Parathyroid adenoma (tissue), 2 donors: ENCODE data around the gene DMD.

Experiments used
- H2AFZ ChIP-seq: fragments of 300-600 bp; sonication (generic); one replicate; pipeline ENCODE4 v1.7.0; 2017; ENCODE audit warnings: antibody characterized with exemption, mild to moderate bottlenecking
- H3K27ac ChIP-seq: fragments of 300-600 bp; sonication (generic); one replicate; pipeline ENCODE4 v1.7.0; 2017
- H3K27me3 ChIP-seq: fragments of 300-600 bp; sonication (generic); one replicate; pipeline ENCODE4 v1.7.0; 2017; ENCODE audit warnings: low read length; ENCODE audit not compliant: control insufficient read depth, insufficient read depth
- H3K36me3 ChIP-seq: fragments of 300-600 bp; sonication (generic); one replicate; pipeline ENCODE4 v1.7.0; 2017; ENCODE audit warnings: low read length; ENCODE audit not compliant: control insufficient read depth, insufficient read depth
- H3K4me1 ChIP-seq: fragments of 300-600 bp; sonication (generic); one replicate; pipeline ENCODE4 v1.7.0; 2017; ENCODE audit warnings: control low read depth
- H3K4me2 ChIP-seq: fragments of 300-600 bp; sonication (generic); one replicate; pipeline ENCODE4 v1.7.0; 2017; ENCODE audit warnings: low read length
- H3K4me3 ChIP-seq: fragments of 300-600 bp; sonication (generic); one replicate; pipeline ENCODE4 v1.7.0; 2017; ENCODE audit warnings: low read depth, low read length
- H3K79me2 ChIP-seq: fragments of 300-600 bp; sonication (generic); one replicate; pipeline ENCODE4 v1.7.0; 2017; ENCODE audit warnings: control low read depth
- H3K9ac ChIP-seq: fragments of 300-600 bp; sonication (generic); one replicate; pipeline ENCODE4 v1.7.0; 2017; ENCODE audit warnings: mild to moderate bottlenecking
- H3K9me3 ChIP-seq: fragments of 300-600 bp; sonication (generic); one replicate; pipeline ENCODE4 v1.7.0; 2017; ENCODE audit warnings: low read length; ENCODE audit not compliant: control insufficient read depth
- CTCF ChIP-seq: fragments of 300-600 bp; sonication (generic); IDR thresholded peaks from one replicate; pipeline ENCODE4 v1.7.0; 2017; ENCODE audit warnings: antibody characterized with exemption, mild to moderate bottlenecking
- donor health status: primary hyperparathyroidism.

The DMD gene

GRCh38 chrX:31132821-31133241, 2078.5 kb downstream of the DMD start:
- no peak overlapping the region for H3K4me3 ChIP-seq
- TF ChIP-seq CTCF = no peak
- no peaks in the 10 kb centered on the region for H3K36me3 ChIP-seq
- no peaks in the 10 kb centered on the region for H3K4me1 ChIP-seq
- H3K79me2 ChIP-seq = no peaks in the 10 kb centered on the region
- no peak overlapping the region for H3K9ac ChIP-seq
- H3K9me3 ChIP-seq = no peaks in the 10 kb centered on the region
- H2AFZ ChIP-seq = no peak overlapping the region
- no peak overlapping the region for H3K27ac ChIP-seq
- H3K4me2 ChIP-seq = no peak overlapping the region
- H3K27me3 ChIP-seq = no peaks in the 10 kb centered on the region

- Histone ChIP-seq H3K4me2 (no peak overlapping the region), H3K27ac (no peak overlapping the region), H3K4me3 (no peak overlapping the region), H2AFZ (no peak overlapping the region), H3K9me3 (no peaks in the 10 kb centered on the region), H3K27me3 (no peaks in the 10 kb centered on the region), H3K36me3 (no peaks in the 10 kb centered on the region), H3K4me1 (no peaks in the 10 kb centered on the region), H3K9ac (no peak overlapping the region), H3K79me2 (no peaks in the 10 kb centered on the region)
- TF ChIP-seq CTCF = no peak
Observed at GRCh38 chrX:31130457-31131220, 2080.7 kb downstream of the DMD start.

GRCh38 chrX:31128855-31129254, 2082.5 kb downstream of the DMD start:
- TF ChIP-seq CTCF = no peak
- Histone ChIP-seq H3K27me3 (no peaks in the 10 kb centered on the region), H3K4me1 (no peaks in the 10 kb centered on the region), H3K4me3 (no peak overlapping the region), H3K4me2 (no peak overlapping the region), H3K9ac (no peak overlapping the region), H3K79me2 (no peaks in the 10 kb centered on the region), H3K9me3 (no peaks in the 10 kb centered on the region), H2AFZ (no peak overlapping the region), H3K27ac (no peak overlapping the region), H3K36me3 (no peaks in the 10 kb centered on the region)

- Histone ChIP-seq H3K9ac (no peak overlapping the region), H3K27ac (no peak overlapping the region), H3K4me3 (no peak overlapping the region), H2AFZ (no peak overlapping the region), H3K9me3 (no peaks in the 10 kb centered on the region), H3K4me1 (no peaks in the 10 kb centered on the region), H3K79me2 (no peaks in the 10 kb centered on the region), H3K4me2 (no peak overlapping the region), H3K27me3 (no peaks in the 10 kb centered on the region), H3K36me3 (no peaks in the 10 kb centered on the region)
- no peak for TF ChIP-seq CTCF
Observed at GRCh38 chrX:31127716-31128115, 2083.6 kb downstream of the DMD start.

- no peak overlapping the region for H3K9ac ChIP-seq
- no peak overlapping the region for H3K4me2 ChIP-seq
- H3K4me3 ChIP-seq = no peak overlapping the region
- H3K4me1 ChIP-seq = no peaks in the 10 kb centered on the region
- no peaks in the 10 kb centered on the region for H3K27me3 ChIP-seq
- H3K36me3 ChIP-seq = no peaks in the 10 kb centered on the region
- H3K79me2 ChIP-seq = no peaks in the 10 kb centered on the region
- no peak for TF ChIP-seq CTCF
- H3K27ac ChIP-seq = no peak overlapping the region
- H3K9me3 ChIP-seq = no peaks in the 10 kb centered on the region
- no peak overlapping the region for H2AFZ ChIP-seq
Observed at GRCh38 chrX:31126205-31126604, 2085.1 kb downstream of the DMD start.
